Gastroesophageal sphincter (tissue), 4 donors: ENCODE measurements around the gene LAMC1. TPM values are rescaled to one million over a fixed set of nuclear protein-coding genes. Genes with fewer than 3 reads are reported as not detected.
A peak's percentile ranks its signal among the peaks of the same experiment; 100 is the strongest.

Experiments
- ATAC-seq: fragments of 150-250 bp; one replicate; pipeline ENCODE4 v1.9.1; 2016; ENCODE audit warnings: mild to moderate bottlenecking, moderate library complexity
- H3K27ac ChIP-seq, 4 donors: fragments of 200-600 bp; sonication (generic) in 3 of 4; 1 replicate in 3 of 4; 2 replicates in 1 of 4; pipeline ENCODE4 v1.5.1; 2016 to 2019
- H3K27me3 ChIP-seq: fragments of 200-600 bp; sonication (generic); one replicate; pipeline ENCODE4 v1.5.1; 2019
- H3K36me3 ChIP-seq, 2 donors: fragments of 200-600 bp; sonication (generic); one replicate each; pipeline ENCODE4 v1.5.1; 2019; ENCODE audit warnings: control low read depth in 1 of 2
- H3K4me1 ChIP-seq, 3 donors: fragments of 200-600 bp; sonication (generic); 1 replicate in 2 of 3; 2 replicates in 1 of 3; pipeline ENCODE4 v1.5.1; 2016 to 2019; ENCODE audit warnings: control low read depth in 2 of 3
- H3K4me3 ChIP-seq, 2 donors: fragments of 200-600 bp; sonication (generic); one replicate each; pipeline ENCODE4 v1.5.1; 2019; ENCODE audit warnings: mild to moderate bottlenecking in 1 of 2, moderate library complexity in 1 of 2
- H3K9me3 ChIP-seq, 3 donors: fragments of 200-600 bp; sonication (generic); one replicate each; pipeline ENCODE4 v1.5.1; 2017 to 2019; ENCODE audit warnings: control low read depth in 2 of 3
- EP300 ChIP-seq: sonication (generic); formaldehyde crosslinking; IDR thresholded peaks from one replicate; pipeline ENCODE4 v1.6.1; 2017; ENCODE audit warnings: antibody characterized with exemption, mild to moderate bottlenecking
- POLR2A ChIP-seq, 2 donors: fragments of 450-650 bp; IDR thresholded peaks; one replicate each; pipeline ENCODE4 v1.6.1; 2017; ENCODE audit warnings: antibody characterized with exemption in 2 of 2, mild to moderate bottlenecking in 2 of 2, moderate library complexity in 1 of 2
- POLR2AphosphoS5 ChIP-seq: sonication (generic); formaldehyde crosslinking; IDR thresholded peaks from one replicate; pipeline ENCODE4 v1.6.1; 2017; ENCODE audit warnings: antibody characterized with exemption
- WGBS, 2 donors: methylation state at CpG; one replicate each; pipeline ENCODE4 v1.1.5; 2018; ENCODE audit warnings: low coverage in 1 of 2; 5-methylcytosine and 5-hydroxymethylcytosine counted together
- total RNA-seq, 4 donors: library from RNA; depleted of rRNA; stranded (reverse); fragments of >200 nt; gene quantifications; one replicate each; pipeline ENCODE4 v1.1.0, GENCODE V29; 2016
- TF ChIP-seq, protein P1 (sequence below), 4 experiments: fragments of 200-600 bp in 2 of 4; fragments of 450-650 bp in 2 of 4; sonication (generic) in 1 of 4; IDR thresholded peaks; one replicate each; pipeline ENCODE4 v1.5.1; 2017 to 2019; ENCODE audit warnings: antibody characterized with exemption in 4 of 4, mild to moderate bottlenecking in 2 of 4, moderate library complexity in 2 of 4

The LAMC1 gene
- total RNA-seq, 4 donors from 2014 or later, result 363 to 528 (median 514) TPM

DNA sequence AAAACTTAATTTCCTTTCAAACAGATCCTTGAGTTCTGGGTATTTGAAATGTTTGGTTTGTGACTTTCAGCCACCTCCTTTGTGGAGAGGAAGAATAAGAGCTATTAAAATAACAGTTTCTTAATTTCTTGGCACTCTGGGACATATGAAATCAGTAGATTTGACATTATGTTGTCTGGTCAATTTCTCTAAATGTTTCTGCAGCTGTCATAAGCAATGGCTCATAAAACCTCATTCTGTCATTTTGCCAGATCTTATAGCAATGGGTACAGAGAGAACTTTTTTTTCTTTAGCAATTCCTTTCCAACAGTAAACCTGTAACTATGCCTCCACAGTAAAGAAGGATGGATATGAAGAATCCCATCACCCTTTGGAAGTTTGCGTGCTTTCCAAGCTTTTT lies 52.6 kb downstream of the LAMC1 start:
- H3K9me3 ChIP-seq, result no peaks in the 10 kb centered on the region
- H3K36me3 ChIP-seq, result no peaks in the 10 kb centered on the region
- 0 to 23% methylated on average over 1 of the region's 1 CpG for WGBS, 2 donors
- H3K27me3 ChIP-seq, result no peaks in the 10 kb centered on the region
- ATAC-seq, result no peak
- H3K27ac ChIP-seq, result peak overlapping the region in 3 of 4 donors; percentile 18 to 34 (median 28)
- H3K4me3 ChIP-seq, result no peak overlapping the region
- no peak for TF ChIP-seq POLR2A (IDR thresholded peaks at IDR 0.05)
- TF ChIP-seq POLR2AphosphoS5, result no peak
- TF ChIP-seq, protein P1, sequence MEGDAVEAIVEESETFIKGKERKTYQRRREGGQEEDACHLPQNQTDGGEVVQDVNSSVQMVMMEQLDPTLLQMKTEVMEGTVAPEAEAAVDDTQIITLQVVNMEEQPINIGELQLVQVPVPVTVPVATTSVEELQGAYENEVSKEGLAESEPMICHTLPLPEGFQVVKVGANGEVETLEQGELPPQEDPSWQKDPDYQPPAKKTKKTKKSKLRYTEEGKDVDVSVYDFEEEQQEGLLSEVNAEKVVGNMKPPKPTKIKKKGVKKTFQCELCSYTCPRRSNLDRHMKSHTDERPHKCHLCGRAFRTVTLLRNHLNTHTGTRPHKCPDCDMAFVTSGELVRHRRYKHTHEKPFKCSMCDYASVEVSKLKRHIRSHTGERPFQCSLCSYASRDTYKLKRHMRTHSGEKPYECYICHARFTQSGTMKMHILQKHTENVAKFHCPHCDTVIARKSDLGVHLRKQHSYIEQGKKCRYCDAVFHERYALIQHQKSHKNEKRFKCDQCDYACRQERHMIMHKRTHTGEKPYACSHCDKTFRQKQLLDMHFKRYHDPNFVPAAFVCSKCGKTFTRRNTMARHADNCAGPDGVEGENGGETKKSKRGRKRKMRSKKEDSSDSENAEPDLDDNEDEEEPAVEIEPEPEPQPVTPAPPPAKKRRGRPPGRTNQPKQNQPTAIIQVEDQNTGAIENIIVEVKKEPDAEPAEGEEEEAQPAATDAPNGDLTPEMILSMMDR (IDR thresholded peaks at IDR 0.05), result no peak
- no peak for TF ChIP-seq EP300
- H3K4me1 ChIP-seq, result peaks cover 46 to 98% (median 62%) of the 10 kb centered on the region in 3 donors

DNA sequence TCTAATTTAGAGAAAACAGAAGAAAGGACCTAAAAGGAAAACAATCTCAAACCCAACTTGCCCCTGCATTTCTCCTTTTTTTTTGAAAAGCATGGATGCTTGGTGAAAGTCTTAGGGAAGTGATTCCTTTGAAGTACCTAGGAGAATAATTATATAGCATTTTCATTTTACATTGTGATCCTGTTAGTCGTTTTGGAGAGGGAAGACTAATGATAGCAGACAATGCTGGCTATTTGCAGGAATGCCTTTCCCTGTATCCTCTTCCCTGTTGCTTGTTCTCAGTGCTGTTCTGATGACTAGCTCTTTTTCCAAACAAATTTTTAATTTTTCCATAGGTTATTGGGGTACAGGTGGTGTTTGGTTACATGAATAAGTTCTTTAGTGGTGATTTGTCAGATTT lies 53.9 kb downstream of the LAMC1 start:
- WGBS, 2 donors, result 8 to 25% methylated on average over 1 of the region's 1 CpG
- no peak overlapping the region for H3K4me3 ChIP-seq
- no peaks in the 10 kb centered on the region for H3K27me3 ChIP-seq
- no peak overlapping the region for H3K27ac ChIP-seq
- H3K4me1 ChIP-seq, result peaks cover 36 to 96% (median 56%) of the 10 kb centered on the region in 3 donors
- TF ChIP-seq POLR2A (IDR thresholded peaks at IDR 0.05) (no peak), EP300 (no peak), POLR2AphosphoS5 (no peak)
- TF ChIP-seq, protein P1 (IDR thresholded peaks at IDR 0.05), result no peak
- no peak for ATAC-seq
- H3K36me3 ChIP-seq, result no peaks in the 10 kb centered on the region
- no peaks in the 10 kb centered on the region for H3K9me3 ChIP-seq

DNA sequence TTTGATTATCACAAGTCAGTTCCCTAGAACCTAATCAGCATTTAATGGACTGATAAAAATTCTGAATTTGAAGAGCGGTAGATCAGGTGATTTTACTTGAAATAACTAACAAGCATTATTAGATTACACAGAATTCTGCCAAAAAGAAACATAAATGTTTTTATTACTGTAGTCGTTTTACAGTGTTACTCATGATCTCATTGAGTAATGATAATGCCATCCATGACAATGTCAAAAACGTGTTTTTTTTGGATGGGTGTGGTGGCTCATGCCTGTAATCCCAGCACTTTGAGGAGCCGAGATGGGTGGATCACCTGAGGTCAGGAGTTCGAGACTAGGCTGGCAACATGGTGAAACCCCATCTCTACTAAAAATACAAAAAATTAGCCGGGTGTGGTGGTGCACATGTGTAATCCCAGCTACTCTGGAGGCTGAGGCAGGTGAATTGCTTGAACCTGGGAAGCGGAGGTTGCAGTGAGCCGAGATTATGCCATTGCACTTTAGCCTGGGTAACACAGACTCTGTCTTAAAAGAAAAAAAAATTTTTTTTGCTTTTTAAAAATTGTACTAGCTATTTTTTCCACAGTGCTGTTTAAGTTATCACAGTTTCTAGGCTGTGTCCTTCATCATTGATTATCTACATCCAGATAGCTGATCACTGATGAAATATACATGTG lies 56.6 kb downstream of the LAMC1 start:
- H3K36me3 ChIP-seq, result no peaks in the 10 kb centered on the region
- peak overlapping the region in 1 of 4 donors; percentile 48 for H3K27ac ChIP-seq
- WGBS, 2 donors, result 49 to 56% methylated on average over 5 to 7 of the region's 8 CpGs
- TF ChIP-seq, protein P1 (IDR thresholded peaks at IDR 0.05), result no peak
- TF ChIP-seq EP300, result no peak
- H3K27me3 ChIP-seq, result no peaks in the 10 kb centered on the region
- no peak for ATAC-seq
- no peaks in the 10 kb centered on the region for H3K9me3 ChIP-seq
- H3K4me3 ChIP-seq, result no peak overlapping the region
- peaks cover 23 to 87% (median 43%) of the 10 kb centered on the region in 3 donors for H3K4me1 ChIP-seq

DNA sequence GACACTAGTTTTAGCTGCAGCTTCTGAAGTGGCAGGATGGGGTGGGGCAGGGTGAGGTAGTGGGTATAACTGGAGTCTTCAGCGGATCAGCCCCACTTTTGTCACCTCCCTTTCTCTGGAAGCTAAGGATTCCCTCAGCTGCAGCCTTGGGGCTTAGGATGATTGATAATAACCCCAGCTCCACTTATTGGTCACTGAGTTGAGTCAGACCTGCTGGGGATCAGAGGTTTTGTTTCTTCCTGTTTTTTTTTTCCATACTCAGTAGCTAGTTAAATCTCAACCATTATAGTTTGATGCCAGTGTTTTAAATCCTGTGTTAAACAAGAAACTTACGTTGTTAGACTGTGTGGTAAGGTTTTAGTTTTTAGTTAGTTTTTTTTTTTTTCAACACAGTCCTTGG lies 57.2 kb downstream of the LAMC1 start:
- Histone ChIP-seq H3K9me3 (no peaks in the 10 kb centered on the region), H3K27me3 (no peaks in the 10 kb centered on the region), H3K27ac (no peak overlapping the region), H3K36me3 (no peaks in the 10 kb centered on the region), H3K4me3 (no peak overlapping the region), H3K4me1 (peaks cover 18 to 87% (median 37%) of the 10 kb centered on the region in 3 donors)
- 31 to 50% methylated on average over 1 to 2 of the region's 2 CpGs for WGBS, 2 donors
- TF ChIP-seq, protein P1 (IDR thresholded peaks at IDR 0.05), result no peak
- TF ChIP-seq POLR2A (IDR thresholded peaks at IDR 0.05) (no peak), POLR2AphosphoS5 (no peak), EP300 (no peak)
- no peak for ATAC-seq
